Fibroblast of villous mesenchyme (primary cell): ENCODE results near the gene SKOR2. TPM values are rescaled to one million over a fixed set of nuclear protein-coding genes. Genes with fewer than 3 reads are reported as not detected.
A peak's percentile ranks its signal among the peaks of the same experiment; 100 is the strongest.

ENCODE experiments used
- DNase-seq: peaks from one replicate; pipeline ENCODE4 v3.0.0-alpha.2; 2010; ENCODE audit warnings: low read depth
- H3K4me3 ChIP-seq: 2 replicates; pipeline ENCODE4 v1.5.1; 2011; ENCODE audit warnings: low read depth, mild to moderate bottlenecking, low read length
- CTCF ChIP-seq: IDR thresholded peaks from 2 replicates; pipeline ENCODE4 v1.5.1; 2012; ENCODE audit warnings: low read depth, mild to moderate bottlenecking, low read length; ENCODE audit not compliant: insufficient read depth
- total RNA-seq: library from RNA; depleted of rRNA; stranded (reverse); fragments of >200 nt; gene quantifications from 2 replicates; pipeline ENCODE4 v1.2.3, GENCODE V29; 2012

SKOR2 gene
- total RNA-seq, 1 donor, result not detected

- no peak for TF ChIP-seq CTCF
- no peak for DNase-seq
- peak overlapping the region; percentile 93 for H3K4me3 ChIP-seq
Measured at GRCh38 chr18:47175283-47175897, 76.1 kb downstream of the SKOR2 start.

GRCh38 chr18:47174545-47175116 lies 76.8 kb downstream of the SKOR2 start:
- no peak for DNase-seq
- peak overlapping the region; percentile 93 for H3K4me3 ChIP-seq
- no peak for TF ChIP-seq CTCF

- DNase-seq, result no peak
- TF ChIP-seq CTCF, result no peak
- no peak overlapping the region for H3K4me3 ChIP-seq
Measured at GRCh38 chr18:47172476-47172875, 79.0 kb downstream of the SKOR2 start.

- TF ChIP-seq CTCF, result no peak
- no peak for DNase-seq
- no peak overlapping the region for H3K4me3 ChIP-seq
Measured at GRCh38 chr18:47168913-47169312, 82.5 kb downstream of the SKOR2 start.

GRCh38 chr18:47168509-47168908 lies 83.0 kb downstream of the SKOR2 start:
- no peak for DNase-seq
- H3K4me3 ChIP-seq, result no peak overlapping the region
- no peak for TF ChIP-seq CTCF

GRCh38 chr18:47166294-47166693 lies 85.2 kb downstream of the SKOR2 start:
- TF ChIP-seq CTCF, result no peak
- H3K4me3 ChIP-seq, result no peak overlapping the region
- DNase-seq, result no peak

GRCh38 chr18:47163241-47163640 lies 88.2 kb downstream of the SKOR2 start:
- H3K4me3 ChIP-seq, result peak overlapping the region; percentile 26
- TF ChIP-seq CTCF, result no peak
- peak; percentile 36 for DNase-seq
